Endometrial microvascular endothelial cells (primary cell): ENCODE measurements around the gene LGALS4. TPM values are rescaled to one million over a fixed set of nuclear protein-coding genes. Genes with fewer than 3 reads are reported as not detected.
"Not testable (repeated sequence)": the region's sequence is repeated elsewhere in the genome, so short reads cannot be mapped to it uniquely, and the experiment has no call there.

Experiments used
- in situ Hi-C: cut with HindIII; loops from 2 replicates; pipeline ENCODE4 v1.10.0; 2017; ENCODE audit warnings: low sequenced_read_pairs, low pct_unique_long_range_greater_than_20kb; ENCODE audit errors: inconsistent ontology term
- total RNA-seq: library from RNA; depleted of rRNA; stranded (reverse); fragments of >200 nt; gene quantifications from one replicate; pipeline ENCODE4 v1.2.3, GENCODE V29; 2015; ENCODE audit errors: inconsistent ontology term

LGALS4 gene, protein sequence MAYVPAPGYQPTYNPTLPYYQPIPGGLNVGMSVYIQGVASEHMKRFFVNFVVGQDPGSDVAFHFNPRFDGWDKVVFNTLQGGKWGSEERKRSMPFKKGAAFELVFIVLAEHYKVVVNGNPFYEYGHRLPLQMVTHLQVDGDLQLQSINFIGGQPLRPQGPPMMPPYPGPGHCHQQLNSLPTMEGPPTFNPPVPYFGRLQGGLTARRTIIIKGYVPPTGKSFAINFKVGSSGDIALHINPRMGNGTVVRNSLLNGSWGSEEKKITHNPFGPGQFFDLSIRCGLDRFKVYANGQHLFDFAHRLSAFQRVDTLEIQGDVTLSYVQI
- 0.56 TPM for total RNA-seq

DNA sequence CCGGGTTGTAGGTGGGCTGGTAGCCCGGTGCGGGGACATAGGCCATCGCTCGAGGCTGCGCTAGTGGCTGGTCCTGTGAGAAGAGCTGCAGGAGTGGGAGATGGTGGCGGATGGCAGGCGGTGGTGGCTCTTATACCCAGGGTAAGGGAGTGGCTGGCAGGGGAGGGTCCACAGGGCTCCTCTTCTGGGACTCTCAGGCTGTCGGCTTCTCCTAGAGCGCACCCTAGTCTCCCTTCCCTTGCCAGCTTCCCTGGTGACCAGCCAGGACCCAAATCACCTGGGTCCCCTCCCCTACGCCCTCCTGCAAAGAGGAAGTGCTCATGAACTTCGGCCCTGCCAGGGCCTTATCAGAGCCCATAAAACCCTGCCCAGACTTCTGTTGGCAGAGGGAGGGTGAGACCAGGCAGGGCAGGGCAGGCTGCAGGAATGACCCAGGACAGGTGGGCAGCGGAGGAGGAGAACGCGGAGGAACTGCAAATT, at the start of gene LGALS4:
TSS of gene LGALS4 (minus strand) at position 105 of the 480 bp plus-strand sequence. CDS start at position 46, 59 bp downstream.
- in situ Hi-C loops: no loop called here

DNA sequence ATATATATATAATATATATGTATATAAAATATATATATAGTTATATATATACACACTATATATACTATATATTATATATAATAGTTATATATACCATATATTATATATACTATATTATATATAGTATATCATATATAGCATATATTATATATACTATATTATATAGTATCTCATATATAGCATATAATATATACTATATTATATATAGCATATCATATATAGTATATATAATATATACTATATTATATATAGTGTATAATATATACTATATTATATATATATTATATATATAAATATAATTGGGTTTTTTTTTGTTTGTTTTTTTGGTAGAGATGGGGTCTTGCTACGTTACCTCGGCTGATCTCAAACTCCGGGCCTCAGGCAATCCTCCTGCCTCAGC, 48.6 kb upstream of the LGALS4 start:
- in situ Hi-C loops: no loop called here

DNA sequence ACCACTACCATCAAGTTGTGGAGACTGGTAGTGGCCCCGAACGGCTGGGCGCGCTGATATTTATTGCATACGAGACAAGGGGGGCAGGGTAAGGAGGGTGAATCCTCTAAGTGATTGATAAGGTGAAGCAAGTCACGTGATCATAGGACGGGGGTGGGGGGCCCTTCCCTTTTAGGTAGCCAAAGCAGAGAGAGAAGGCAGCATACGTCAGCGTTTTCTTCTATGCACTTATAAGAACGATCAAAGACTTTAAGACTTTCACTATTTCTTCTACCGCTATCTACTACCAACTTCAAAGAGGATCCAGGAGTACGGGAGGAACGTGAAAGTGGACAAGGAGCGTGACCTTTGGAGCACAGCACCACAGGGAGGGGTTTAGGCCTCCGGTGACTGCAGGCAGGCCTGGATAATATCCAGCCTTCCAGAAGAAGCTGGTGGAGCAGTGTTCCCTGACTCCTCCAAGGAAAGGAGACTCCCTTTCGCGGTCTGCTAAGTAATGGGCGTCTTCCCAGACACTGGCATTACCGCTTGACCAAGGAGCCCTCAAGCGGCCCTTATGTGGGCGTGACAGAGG, 47.0 kb upstream of the LGALS4 start:
- in situ Hi-C loops: not testable (repeated sequence)

DNA sequence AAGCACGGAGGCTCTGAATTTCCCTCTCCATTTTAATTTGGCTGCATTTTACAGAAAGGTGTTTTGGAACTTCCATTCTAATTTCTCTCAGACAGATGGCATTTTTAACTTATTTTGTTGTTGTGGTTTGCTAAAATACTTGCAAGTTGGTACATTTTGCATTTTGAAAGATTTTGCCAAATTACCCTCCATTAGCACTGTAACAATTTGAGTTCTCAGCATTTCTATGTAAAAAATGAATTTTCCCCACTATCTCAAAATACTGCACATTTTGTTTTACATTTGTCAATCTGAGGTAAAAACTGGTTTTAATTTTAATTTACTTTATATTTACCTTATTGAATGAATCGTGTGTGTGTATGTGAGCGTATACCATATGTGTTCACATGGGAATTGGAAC, 44.1 kb upstream of the LGALS4 start:
- in situ Hi-C loops: no loop called here

DNA sequence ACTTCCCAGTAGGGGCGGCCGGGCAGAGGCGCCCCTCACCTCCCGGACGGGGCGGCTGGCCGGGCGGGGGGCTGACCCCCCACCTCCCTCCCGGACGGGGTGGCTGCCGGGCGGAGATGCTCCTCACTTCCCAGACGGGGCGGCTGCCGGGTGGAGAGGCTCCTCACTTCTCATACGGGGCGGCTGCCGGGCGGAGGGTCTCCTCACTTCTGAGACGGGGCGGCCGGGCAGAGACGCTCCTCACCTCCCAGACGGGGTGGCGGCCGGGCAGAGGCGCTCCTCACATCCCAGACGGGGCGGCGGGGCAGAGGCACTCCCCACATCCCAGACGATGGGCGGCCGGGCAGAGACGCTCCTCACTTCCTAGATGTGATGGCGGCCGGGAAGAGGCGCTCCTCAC, 43.0 kb upstream of the LGALS4 start:
- in situ Hi-C loops: not testable (repeated sequence)

DNA sequence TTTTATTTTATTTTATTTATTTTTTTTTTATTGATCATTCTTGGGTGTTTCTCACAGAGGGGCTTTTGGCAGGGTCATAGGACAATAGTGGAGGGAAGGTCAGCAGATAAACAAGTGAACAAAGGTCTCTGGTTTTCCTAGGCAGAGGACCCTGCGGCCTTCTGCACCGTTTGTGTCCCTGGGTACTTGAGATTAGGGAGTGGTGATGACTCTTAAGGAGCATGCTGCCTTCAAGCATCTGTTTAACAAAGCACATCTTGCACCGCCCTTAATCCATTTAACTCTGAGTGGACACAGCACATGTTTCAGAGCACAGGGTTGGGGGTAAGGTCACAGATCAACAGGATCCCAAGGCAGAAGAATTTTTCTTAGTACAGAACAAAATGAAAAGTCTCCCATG, 42.2 kb upstream of the LGALS4 start:
- in situ Hi-C loops: not testable (repeated sequence)

DNA sequence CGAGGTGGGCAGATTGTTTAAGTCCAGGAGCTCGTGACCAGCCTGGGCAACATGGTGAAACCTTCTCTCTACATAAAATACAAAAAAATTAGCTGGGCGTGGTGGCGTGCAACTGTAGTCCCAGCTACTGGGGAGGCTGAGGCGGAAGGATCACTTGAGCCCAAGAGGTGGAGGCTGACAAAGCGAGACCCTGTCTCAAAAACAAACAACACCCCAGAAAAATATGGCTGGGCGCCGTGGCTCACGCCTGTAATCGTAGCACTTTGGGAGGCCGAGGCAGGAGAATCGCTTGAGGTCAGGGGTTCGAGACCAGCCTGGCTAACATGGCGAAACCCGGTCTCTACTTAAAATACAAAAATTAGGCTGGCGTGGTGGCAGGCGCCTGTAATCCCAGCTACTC, 40.5 kb upstream of the LGALS4 start:
- in situ Hi-C loops: no loop called here

DNA sequence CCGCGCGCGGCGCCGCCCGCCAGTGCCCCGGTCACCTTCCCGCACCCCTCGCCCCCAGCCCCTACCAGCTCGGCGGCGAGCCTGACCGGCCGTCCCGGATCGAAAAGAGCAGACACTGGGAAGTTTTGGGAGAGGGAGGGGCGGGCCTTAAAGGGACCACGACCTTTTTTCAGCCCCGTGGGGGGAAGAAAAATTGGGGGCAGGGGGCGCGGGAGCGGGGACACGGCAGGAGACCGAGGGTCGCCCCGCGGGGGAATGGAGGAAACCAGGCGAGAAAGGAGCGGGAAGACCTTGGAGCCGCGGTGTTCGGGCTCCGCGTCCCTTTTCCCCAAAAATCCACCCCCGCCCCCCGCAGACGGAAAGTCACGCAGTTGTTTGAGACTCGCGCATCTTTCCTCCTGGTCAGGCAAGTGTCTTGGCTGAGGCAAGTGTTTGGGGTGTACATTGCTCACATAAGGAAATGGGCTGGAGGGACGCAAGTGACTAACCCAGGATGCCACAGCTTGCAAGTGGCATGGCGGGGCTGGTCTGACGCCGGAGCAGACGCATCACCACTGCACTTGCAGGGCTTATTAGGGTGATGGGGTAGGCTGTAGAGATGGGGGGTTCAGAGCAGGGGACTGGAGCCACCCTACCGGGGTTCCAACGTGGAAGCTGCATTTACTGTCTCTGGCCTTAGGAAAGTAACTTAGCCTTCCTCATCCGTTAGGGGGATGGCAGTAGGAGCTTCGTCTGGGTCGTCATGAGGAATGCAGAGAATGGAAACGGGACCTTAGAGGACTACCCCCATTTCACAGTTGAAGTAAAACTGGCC, 39.7 kb upstream of the LGALS4 start:
- in situ Hi-C loops: no loop called here

DNA sequence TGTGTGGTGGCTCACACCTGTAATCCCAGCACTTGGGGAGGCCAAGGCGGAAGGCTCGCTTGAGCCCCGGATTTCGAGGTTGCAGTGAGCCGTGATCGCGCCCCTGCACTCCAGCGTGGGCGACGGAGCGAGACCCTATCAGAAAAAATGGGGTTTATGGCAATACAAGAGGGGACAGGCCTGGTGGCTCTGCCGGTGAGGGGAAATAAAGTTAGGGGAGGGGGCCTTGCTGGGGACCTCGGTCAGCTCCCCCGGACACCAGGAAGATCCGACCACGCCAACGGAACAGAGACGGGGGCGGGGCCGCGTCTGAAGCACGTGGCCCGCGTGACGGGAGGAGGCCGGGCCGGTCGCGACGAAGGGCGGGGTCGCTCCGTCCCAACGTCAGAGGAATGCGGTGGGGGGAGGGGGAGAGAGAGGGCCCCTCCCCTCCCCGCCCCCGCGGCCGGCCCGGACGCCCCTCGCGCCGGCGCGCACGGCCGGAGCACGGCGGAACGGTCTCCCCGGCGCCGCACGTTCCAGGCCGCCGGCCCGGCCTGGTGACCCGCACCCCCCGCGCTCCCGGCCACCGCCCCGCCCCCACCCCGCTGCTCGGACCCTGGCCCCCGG, 39.0 kb upstream of the LGALS4 start:
- in situ Hi-C loops: no loop called here

DNA sequence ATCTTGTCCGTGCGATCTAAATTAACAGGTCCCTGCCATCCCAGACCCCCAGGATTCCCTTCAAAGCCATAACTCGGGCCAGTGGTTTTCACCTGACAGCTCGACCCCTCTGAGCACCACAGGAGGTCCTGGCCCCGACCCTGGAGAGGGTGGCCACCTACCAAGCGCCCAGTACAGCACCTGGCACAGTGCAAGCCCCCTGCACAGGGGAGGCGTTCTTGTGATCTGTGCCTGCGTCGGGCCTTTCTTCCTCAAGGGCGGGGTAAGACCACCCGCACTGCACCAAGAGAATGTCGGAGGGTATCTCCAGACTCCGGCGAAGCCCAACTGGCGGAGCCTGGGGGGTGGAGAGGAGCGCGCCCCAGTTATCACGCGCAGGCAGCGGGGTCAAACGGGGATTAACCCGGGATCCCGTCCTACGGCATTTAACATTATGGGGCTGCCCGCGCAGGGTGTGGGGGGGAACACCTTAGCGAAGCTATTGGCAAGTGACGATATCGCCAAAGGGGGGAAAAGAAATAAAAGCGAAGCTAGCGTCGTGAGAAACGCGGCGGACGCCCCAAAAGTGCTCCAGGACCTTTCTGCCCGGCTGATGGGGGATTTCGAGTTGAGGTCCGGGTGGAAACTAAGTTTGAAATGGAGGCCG, 38.4 kb upstream of the LGALS4 start:
- in situ Hi-C loops: no loop called here

DNA sequence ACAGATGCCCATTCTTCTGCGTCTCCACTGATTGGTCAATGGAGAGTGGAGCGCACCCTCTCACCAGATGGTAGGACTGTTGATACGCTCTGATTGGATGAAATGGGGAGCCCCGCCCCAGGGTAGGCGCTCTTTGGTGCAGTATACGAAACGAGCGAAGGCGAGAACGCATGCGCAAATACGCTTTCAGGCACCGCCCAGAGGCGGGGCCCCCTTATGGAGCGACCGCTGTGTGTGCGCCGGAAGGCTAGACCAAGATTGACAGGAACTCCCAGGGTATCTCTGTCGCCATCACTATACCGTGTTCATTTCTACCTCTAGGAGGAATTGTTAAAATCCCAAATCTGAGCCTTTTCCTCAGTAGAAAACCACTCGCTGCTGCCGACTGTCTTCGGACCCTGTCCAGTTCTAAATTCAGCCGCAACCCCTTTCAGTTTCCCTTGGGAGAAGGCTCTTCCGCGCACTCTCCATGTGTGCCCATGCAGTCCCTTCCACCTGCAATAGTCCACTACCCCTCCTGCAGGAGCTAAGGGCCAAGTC, 37.8 kb upstream of the LGALS4 start:
- in situ Hi-C loops: no loop called here

DNA sequence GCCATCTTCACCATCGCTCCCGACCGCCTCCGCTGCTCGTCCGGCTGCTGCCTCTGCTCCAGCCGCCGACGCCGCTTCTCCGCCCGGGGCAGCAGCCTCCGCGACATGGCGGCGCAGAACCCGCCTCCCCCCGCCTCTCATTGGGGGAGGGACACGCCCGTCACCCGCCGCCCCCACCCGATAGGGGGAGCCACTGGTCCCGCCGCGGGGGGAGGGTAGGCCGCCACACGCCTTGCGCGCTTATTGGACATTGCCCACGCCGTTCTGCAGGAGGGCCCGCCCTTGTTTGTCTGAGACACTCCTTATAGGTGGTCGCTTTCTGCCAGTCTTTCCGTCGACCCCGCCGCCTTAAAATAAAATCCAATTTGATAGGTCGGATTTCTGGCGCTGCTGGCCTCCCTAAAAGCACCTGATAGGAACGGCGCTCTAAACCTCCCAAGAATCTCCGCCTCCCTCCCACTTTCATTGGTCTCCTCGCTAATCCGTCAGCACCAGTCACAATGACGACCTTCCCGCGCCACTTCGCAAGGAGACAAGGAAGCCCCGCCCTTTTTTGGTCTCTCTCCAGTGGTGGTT, 37.2 kb upstream of the LGALS4 start, which contains the start of gene HNRNPL:
TSS of gene HNRNPL (minus strand) at position 127 of the 576 bp plus-strand sequence. CDS start at position 107, 20 bp downstream.
- in situ Hi-C loops: no loop called here

DNA sequence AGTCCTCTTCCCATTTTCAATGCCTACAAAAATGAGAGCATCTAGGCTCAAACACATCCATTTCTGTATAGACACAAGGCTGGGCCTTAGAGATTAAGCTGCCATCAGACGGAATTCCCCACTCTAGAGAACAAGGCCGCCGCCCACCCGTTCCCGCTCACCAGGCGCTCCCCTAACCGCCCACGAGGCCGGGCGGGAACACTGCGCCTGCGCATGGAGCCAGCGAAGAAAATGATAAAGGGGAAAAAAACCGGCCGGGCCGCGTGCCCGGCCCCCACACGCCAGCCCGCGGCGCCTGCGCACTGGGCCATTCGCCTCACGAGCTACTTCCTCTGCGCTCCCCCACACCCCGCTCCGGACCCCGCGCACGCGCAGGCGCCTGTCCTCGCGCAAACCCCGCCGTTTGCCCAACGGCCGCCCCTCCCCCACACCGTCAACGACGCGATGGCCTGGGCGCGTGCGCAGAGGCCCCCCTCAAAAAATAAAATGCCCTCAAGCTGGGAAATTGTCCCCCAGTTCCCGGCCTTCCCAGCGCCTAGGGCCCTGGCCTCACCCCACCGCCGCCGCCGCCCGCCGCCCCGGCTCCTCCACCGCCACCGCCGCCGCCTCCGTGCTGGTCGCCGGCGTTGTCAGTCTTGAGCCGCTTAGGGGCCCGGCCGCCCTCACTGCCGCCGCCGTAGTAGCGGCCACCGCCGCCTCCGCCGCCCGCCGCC, 36.6 kb upstream of the LGALS4 start:
- in situ Hi-C loops: no loop called here

DNA sequence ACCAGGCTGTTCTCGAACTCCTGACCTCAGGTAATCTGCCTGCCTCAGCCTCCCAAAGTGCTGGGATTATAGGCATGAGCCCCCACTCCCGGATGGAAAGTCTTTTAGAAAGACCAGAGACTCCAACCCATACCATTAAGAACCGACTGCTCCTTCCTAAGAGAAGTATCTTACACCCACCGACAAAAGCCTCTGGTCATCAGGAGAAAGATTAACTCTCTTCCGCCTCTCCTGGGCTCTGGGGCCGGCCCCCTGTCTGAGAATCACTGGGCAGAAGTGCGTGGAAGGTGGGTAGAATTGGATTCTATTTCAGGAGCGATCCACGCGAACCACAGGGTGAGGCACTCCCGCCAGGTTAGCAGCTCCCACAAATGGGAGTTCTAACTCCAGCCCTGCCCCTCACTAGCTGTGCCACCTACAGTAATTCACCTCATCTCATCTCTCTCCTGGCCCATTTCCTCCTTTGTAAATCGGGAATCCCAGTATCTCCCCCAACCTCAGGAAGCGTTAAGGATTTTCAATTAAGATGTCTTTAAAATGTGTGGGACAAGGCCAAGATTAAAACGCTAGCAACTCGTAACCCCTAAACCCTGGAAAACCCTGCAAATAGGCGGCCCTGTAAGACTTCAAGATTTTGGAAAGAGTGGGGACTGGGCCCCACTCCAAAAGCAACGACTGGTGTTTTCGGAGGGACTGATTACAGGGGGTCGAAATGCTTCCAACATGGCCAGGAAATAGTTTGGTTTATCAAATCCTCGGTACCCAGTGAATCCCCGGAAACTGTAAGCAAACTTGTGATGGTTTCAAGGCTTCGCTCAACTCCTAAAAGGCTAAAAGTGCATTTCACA, 35.8 kb upstream of the LGALS4 start:
- in situ Hi-C loops: no loop called here

DNA sequence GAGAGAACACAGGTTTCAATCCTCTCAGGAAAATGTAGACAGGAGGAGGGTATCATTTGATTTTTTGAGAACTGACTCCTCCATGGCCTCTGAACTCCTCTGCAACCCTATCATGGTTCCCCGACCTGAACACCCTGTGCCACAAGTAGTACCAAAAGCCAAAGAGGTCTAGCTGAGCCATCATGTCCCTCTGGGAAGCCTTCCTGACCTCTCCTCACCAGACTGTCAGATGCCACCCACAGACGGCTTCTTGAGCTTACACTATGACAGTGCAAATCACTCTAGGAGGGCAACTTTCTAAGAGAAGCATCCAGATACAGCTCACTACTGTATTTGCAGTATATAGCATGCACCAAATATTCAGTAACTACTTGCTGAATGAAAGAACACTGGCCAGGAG, 33.4 kb upstream of the LGALS4 start:
- in situ Hi-C loops: no loop called here

DNA sequence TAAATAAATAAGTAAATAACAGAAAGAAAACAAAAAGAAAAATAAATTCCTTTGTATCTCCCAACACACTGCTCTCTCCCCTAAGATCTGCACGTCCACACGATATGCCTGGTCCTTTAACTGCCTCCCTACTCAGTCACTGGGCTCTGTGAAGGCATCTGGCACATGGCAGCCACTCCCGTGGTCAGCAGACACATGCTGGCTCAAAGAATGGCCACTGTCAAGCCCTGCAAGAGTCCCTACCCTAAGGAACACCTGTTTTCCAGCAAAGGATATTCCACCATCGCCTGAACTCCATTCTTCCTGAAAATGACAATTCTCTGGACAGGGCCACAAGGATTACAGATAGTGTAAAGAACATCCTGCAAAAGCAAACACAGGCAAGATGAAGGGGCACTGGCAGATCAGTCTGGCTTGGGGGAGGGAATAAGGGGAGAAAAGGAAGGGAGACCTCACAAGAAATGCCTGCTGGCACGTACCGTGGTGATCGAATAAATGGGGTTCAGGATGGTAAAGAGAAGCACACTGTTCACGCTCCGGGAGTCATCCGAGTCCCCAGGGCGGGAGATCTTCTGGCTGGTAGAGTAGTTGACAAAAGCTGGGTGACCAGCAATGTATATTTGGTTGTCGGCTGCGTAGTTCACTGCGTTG, 32.8 kb upstream of the LGALS4 start:
- in situ Hi-C loops: no loop called here
